B cell (primary cell): ENCODE data around the gene SIPA1L3. TPM values are rescaled to one million over a fixed set of nuclear protein-coding genes. Genes with fewer than 3 reads are reported as not detected.

ENCODE experiments used
- ATAC-seq: fragments of 200-7000 bp; cut with Tn5 transposase; one replicate; pipeline ENCODE4 v1.10.0; 2021; ENCODE audit warnings: low read depth, mild to moderate bottlenecking, moderate number of reproducible peaks, moderate library complexity
- CTCF ChIA-PET: fragments of 350-600 bp; sonication (Branson Sonifier 250); formaldehyde crosslinking; loops from one replicate; lab custom pipeline; 2021; ENCODE audit warnings: antibody characterized with exemption, inconsistent platforms; lab: Charles Lee
- POLR2A ChIA-PET: fragments of 350-600 bp; sonication (Branson Sonifier 250); formaldehyde crosslinking; loops from one replicate; lab custom pipeline; 2021; ENCODE audit warnings: antibody characterized with exemption; lab: Charles Lee
- DNase-seq: peaks from one replicate; pipeline ENCODE4 v3.0.0; 2013
- H2AFZ ChIP-seq: 2 replicates; pipeline ENCODE4 v1.6.1; 2012; ENCODE audit warnings: mild to moderate bottlenecking, low read depth, low read length; ENCODE audit not compliant: insufficient read depth, poor library complexity, severe bottlenecking
- H3K27ac ChIP-seq, 2 donors: 1 replicate in 1 of 2; 2 replicates in 1 of 2; pipeline ENCODE4 v1.5.1; 2012 to 2013; ENCODE audit warnings: low read length in 2 of 2, mild to moderate bottlenecking in 2 of 2, moderate library complexity in 1 of 2
- H3K27me3 ChIP-seq, 4 experiments: fragments of 200-600 bp in 1 of 4; sonication (generic) in 1 of 4; replicated peaks in 1 of 4; 1 replicate in 2 of 4; 2 replicates in 2 of 4; pipeline versions ENCODE4 v1.6.1 to v1.7.0; 2013 to 2016; ENCODE audit warnings: low read length in 3 of 4, mild to moderate bottlenecking in 2 of 4, mixed read lengths in 1 of 4, moderate library complexity in 1 of 4; ENCODE audit not compliant: insufficient read depth in 4 of 4, control insufficient read depth in 3 of 4; ENCODE audit errors: control extremely low read depth in 1 of 4
- H3K36me3 ChIP-seq, 2 experiments: replicated peaks in 1 of 2; 1 replicate in 1 of 2; 2 replicates in 1 of 2; pipeline versions ENCODE4 v1.6.1 to v1.7.1; 2013; ENCODE audit warnings: low read length in 1 of 2; ENCODE audit not compliant: insufficient read depth in 2 of 2, control insufficient read depth in 1 of 2; ENCODE audit errors: control extremely low read depth in 1 of 2, extremely low read depth in 1 of 2
- H3K4me1 ChIP-seq, 2 donors: fragments of 200-600 bp in 1 of 2; sonication (generic) in 1 of 2; 1 replicate in 1 of 2; 2 replicates in 1 of 2; pipeline versions ENCODE4 v1.5.1 to v1.6.1; 2013 to 2017; ENCODE audit warnings: low read length in 2 of 2; ENCODE audit not compliant: control insufficient read depth in 2 of 2, insufficient read depth in 2 of 2
- H3K4me2 ChIP-seq: replicated peaks from 2 replicates; pipeline ENCODE3; 2012; ENCODE audit warnings: mild to moderate bottlenecking, low read depth, low read length; ENCODE audit not compliant: poor library complexity, severe bottlenecking
- H3K4me3 ChIP-seq, 5 experiments: fragments of 200-600 bp in 1 of 5; sonication (generic) in 1 of 5; 1 replicate in 3 of 5; 2 replicates in 2 of 5; pipeline versions ENCODE4 v1.5.1 to v1.7.0; 2011 to 2016; ENCODE audit warnings: low read length in 4 of 5, mild to moderate bottlenecking in 4 of 5, low read depth in 2 of 5, control low read depth in 1 of 5, moderate library complexity in 1 of 5; ENCODE audit not compliant: insufficient read depth in 1 of 5; ENCODE audit errors: control extremely low read depth in 1 of 5, extremely low read depth in 1 of 5
- H3K79me2 ChIP-seq: fragments of 200-600 bp; sonication (generic); one replicate; pipeline ENCODE4 v1.6.0; 2016; ENCODE audit warnings: low read length; ENCODE audit not compliant: control insufficient read depth, insufficient read depth
- H3K9ac ChIP-seq: fragments of 200-600 bp; sonication (generic); 2 replicates; pipeline ENCODE4 v1.6.1; 2017; ENCODE audit warnings: mild to moderate bottlenecking, low read length, moderate library complexity
- H3K9me3 ChIP-seq, 3 donors: one replicate each; pipeline versions ENCODE4 v1.6.1 to v1.7.1; 2013; ENCODE audit warnings: low read length in 2 of 3; ENCODE audit not compliant: control insufficient read depth in 2 of 3, insufficient read depth in 1 of 3; ENCODE audit errors: control extremely low read depth in 1 of 3
- H4K20me1 ChIP-seq: 2 replicates; pipeline ENCODE4 v1.6.0; 2012; ENCODE audit warnings: mild to moderate bottlenecking, low read length; ENCODE audit not compliant: insufficient read depth, control insufficient read depth, poor library complexity, severe bottlenecking
- H3K27ac Mint-ChIP-seq: one replicate; pipeline ENCODE4 v1.8.0; 2021; ENCODE audit warnings: mixed read lengths
- H3K27me3 Mint-ChIP-seq: one replicate; pipeline ENCODE4 v1.8.0; 2021; ENCODE audit warnings: mixed read lengths
- H3K4me1 Mint-ChIP-seq: one replicate; pipeline ENCODE4 v1.8.0; 2021; ENCODE audit warnings: mixed read lengths
- H3K4me3 Mint-ChIP-seq: one replicate; pipeline ENCODE4 v1.8.0; 2021; ENCODE audit warnings: mixed read lengths
- H3K9me3 Mint-ChIP-seq: one replicate; pipeline ENCODE4 v1.8.0; 2022; ENCODE audit warnings: mixed read lengths; ENCODE audit not compliant: insufficient read depth
- EZH2 ChIP-seq: IDR thresholded peaks from 2 replicates; pipeline ENCODE4 v1.6.1; 2012; ENCODE audit warnings: borderline replicate concordance, low read depth, mild to moderate bottlenecking, moderate library complexity, low read length; ENCODE audit not compliant: insufficient read depth, poor library complexity, severe bottlenecking
- WGBS: methylation state at CpG from one replicate; pipeline ENCODE4 v1.1.5; 2013; ENCODE audit warnings: missing lambda C conversion rate; ENCODE audit not compliant: insufficient coverage; 5-methylcytosine and 5-hydroxymethylcytosine counted together
- intact Hi-C: fragments of 100-400 bp; cut with micrococcal nuclease; formaldehyde crosslinking; loops from one replicate; pipeline ENCODE4 v1.10.0; 2022
- polyA plus RNA-seq: library from polyadenylated mRNA; depleted of rRNA; stranded (reverse); fragments of >200 nt; gene quantifications from 2 replicates; pipeline ENCODE4 v1.2.3, GENCODE V29; 2012
- total RNA-seq, 2 donors: library from RNA; stranded (reverse); fragments of 120-200 nt in 1 of 2; gene quantifications; 1 replicate in 1 of 2; 2 replicates in 1 of 2; pipeline versions ENCODE4 v1.2.3 to v1.2.4, GENCODE V29; 2013 to 2022
- TF ChIP-seq, protein P1 (sequence below): fragments of 200-600 bp; IDR thresholded peaks from one replicate; pipeline ENCODE4 v1.8.0; 2022; ENCODE audit warnings: antibody characterized with exemption, mild to moderate bottlenecking

SIPA1L3 gene
- total and polyA plus RNA-seq, 2 donors (not counting 1 experiment from before 2014, with no cell fraction given), result 48.3 to 295 TPM

- H4K20me1 ChIP-seq, result peaks cover 28% of the 10 kb centered on the region
- H3K79me2 ChIP-seq, result peaks cover 95% of the 10 kb centered on the region
- no peaks in the 10 kb centered on the region for H3K27me3 Mint-ChIP-seq
- no peak overlapping the region for H3K9ac ChIP-seq
- TF ChIP-seq EZH2, result no peak
- TF ChIP-seq, protein P1, sequence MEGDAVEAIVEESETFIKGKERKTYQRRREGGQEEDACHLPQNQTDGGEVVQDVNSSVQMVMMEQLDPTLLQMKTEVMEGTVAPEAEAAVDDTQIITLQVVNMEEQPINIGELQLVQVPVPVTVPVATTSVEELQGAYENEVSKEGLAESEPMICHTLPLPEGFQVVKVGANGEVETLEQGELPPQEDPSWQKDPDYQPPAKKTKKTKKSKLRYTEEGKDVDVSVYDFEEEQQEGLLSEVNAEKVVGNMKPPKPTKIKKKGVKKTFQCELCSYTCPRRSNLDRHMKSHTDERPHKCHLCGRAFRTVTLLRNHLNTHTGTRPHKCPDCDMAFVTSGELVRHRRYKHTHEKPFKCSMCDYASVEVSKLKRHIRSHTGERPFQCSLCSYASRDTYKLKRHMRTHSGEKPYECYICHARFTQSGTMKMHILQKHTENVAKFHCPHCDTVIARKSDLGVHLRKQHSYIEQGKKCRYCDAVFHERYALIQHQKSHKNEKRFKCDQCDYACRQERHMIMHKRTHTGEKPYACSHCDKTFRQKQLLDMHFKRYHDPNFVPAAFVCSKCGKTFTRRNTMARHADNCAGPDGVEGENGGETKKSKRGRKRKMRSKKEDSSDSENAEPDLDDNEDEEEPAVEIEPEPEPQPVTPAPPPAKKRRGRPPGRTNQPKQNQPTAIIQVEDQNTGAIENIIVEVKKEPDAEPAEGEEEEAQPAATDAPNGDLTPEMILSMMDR, result no peak
- peak overlapping the region; percentile 52 for H3K4me2 ChIP-seq
- DNase-seq (no peak), ATAC-seq (no peak)
- H3K4me3 ChIP-seq, result no peak overlapping the region
- H3K27ac Mint-ChIP-seq, result peak overlapping the region; percentile 92
- no peaks in the 10 kb centered on the region for H3K9me3 Mint-ChIP-seq
- 64% methylated on average over 7 of the region's 10 CpGs for WGBS
- H3K4me3 Mint-ChIP-seq, result peak overlapping the region; percentile 45
- POLR2A ChIA-PET, result interaction anchor here (0.6 to 2.5 kb wide), 5 partner anchors 9 to 134 kb away, joined by 3 to 15 read pairs (median 3); no protein-coding TSS in a partner anchor
- H3K27me3 ChIP-seq, result no peaks in the 10 kb centered on the region
- CTCF ChIA-PET, result interaction anchor here (1.0 to 4.2 kb wide), 11 partner anchors 9 to 161 kb away, joined by 3 to 34 read pairs (median 5); partner anchors contain the start of gene SIPA1L3
- peaks cover 4 to 32% of the 10 kb centered on the region in 2 experiments for H3K36me3 ChIP-seq
- intact Hi-C loops, result no loop called here
- H2AFZ ChIP-seq, result no peak overlapping the region
- peak overlapping the region; percentile 42 to 75 for H3K27ac ChIP-seq
- peaks cover 27 to 50% of the 10 kb centered on the region in 2 donors for H3K4me1 ChIP-seq
- peaks cover 60% of the 10 kb centered on the region for H3K4me1 Mint-ChIP-seq
- H3K9me3 ChIP-seq, result no peaks in the 10 kb centered on the region
These were observed 151.1 kb downstream of the SIPA1L3 start for GRCh38 chr19:38057959-38058690.

GRCh38 chr19:38059897-38060296 is 152.9 kb downstream of the SIPA1L3 start:
- Histone ChIP-seq H3K9me3 (no peaks in the 10 kb centered on the region), H4K20me1 (peaks cover 36% of the 10 kb centered on the region), H3K4me1 (peaks cover 27 to 57% of the 10 kb centered on the region in 2 donors), H3K27me3 (no peaks in the 10 kb centered on the region), H3K4me3 (peak overlapping the region in 1 of 5 experiments; percentile 14), H3K9ac (no peak overlapping the region), H3K36me3 (peaks cover 4 to 27% of the 10 kb centered on the region in 2 experiments), H2AFZ (no peak overlapping the region), H3K27ac (peak overlapping the region; percentile 41 to 75), H3K4me2 (peak overlapping the region; percentile 40), H3K79me2 (peaks cover 93% of the 10 kb centered on the region)
- Mint-ChIP-seq H3K4me3 (peak overlapping the region; percentile 37), H3K4me1 (peaks cover 58% of the 10 kb centered on the region), H3K27me3 (no peaks in the 10 kb centered on the region), H3K27ac (peak overlapping the region; percentile 84), H3K9me3 (no peaks in the 10 kb centered on the region)
- WGBS, result 12% methylated on average over 5 of the region's 7 CpGs
- ATAC-seq (no peak), DNase-seq (peak; percentile 44)
- POLR2A ChIA-PET, result interaction anchor here (0.7 to 2.5 kb wide), 2 partner anchors 11 to 66 kb away, joined by 6 to 15 read pairs; no protein-coding TSS in a partner anchor
- TF ChIP-seq EZH2, result no peak
- TF ChIP-seq, protein P1, result no peak
- CTCF ChIA-PET, result interaction anchor here (0.9 to 4.2 kb wide), 10 partner anchors 11 to 180 kb away, joined by 3 to 34 read pairs (median 5); partner anchors contain the start of genes SIPA1L3 and WDR87
- intact Hi-C loops, result no loop called here
